Hepatocyte (in vitro differentiated cells): ENCODE data around the gene ARSG. TPM values are rescaled to one million over a fixed set of nuclear protein-coding genes. Genes with fewer than 3 reads are reported as not detected.

ENCODE experiments used
- DNase-seq: peaks from one replicate; pipeline ENCODE4 v3.0.0-alpha.2; 2016; ENCODE audit warnings: low spot score
- H2AFZ ChIP-seq: fragments of 200-600 bp; sonication (generic); 2 replicates; pipeline ENCODE4 v1.6.0; 2016; ENCODE audit warnings: antibody characterized with exemption, mild to moderate bottlenecking
- H3K27ac ChIP-seq: fragments of 200-600 bp; sonication (generic); 2 replicates; pipeline ENCODE4 v1.5.1; 2016; ENCODE audit warnings: mild to moderate bottlenecking
- H3K27me3 ChIP-seq: fragments of 200-600 bp; sonication (generic); 2 replicates; pipeline ENCODE4 v1.6.1; 2016
- H3K36me3 ChIP-seq: fragments of 200-600 bp; sonication (generic); replicated peaks from 2 replicates; pipeline ENCODE4 v1.5.1; 2016; ENCODE audit warnings: low read depth; ENCODE audit not compliant: insufficient read depth
- H3K4me1 ChIP-seq: fragments of 200-600 bp; sonication (generic); 2 replicates; pipeline ENCODE4 v1.5.1; 2016; ENCODE audit warnings: mild to moderate bottlenecking, moderate library complexity; ENCODE audit not compliant: insufficient read depth
- H3K4me2 ChIP-seq: fragments of 200-600 bp; sonication (generic); 2 replicates; pipeline ENCODE4 v1.6.0; 2016
- H3K4me3 ChIP-seq: fragments of 200-600 bp; sonication (generic); 2 replicates; pipeline ENCODE4 v1.5.1; 2016; ENCODE audit warnings: mild to moderate bottlenecking
- H3K79me2 ChIP-seq: fragments of 200-600 bp; sonication (generic); 2 replicates; pipeline ENCODE4 v1.6.0; 2017; ENCODE audit warnings: mild to moderate bottlenecking
- H3K9me2 ChIP-seq: fragments of 200-600 bp; sonication (generic); replicated peaks from 2 replicates; pipeline ENCODE4 v1.6.0; 2017; ENCODE audit warnings: mild to moderate bottlenecking; ENCODE audit not compliant: insufficient read depth
- H3K9me3 ChIP-seq: fragments of 200-600 bp; sonication (generic); 2 replicates; pipeline ENCODE4 v1.5.1; 2016; ENCODE audit warnings: low read depth, mild to moderate bottlenecking
- H4K20me1 ChIP-seq: fragments of 200-600 bp; sonication (generic); 2 replicates; pipeline ENCODE4 v1.6.0; 2016; ENCODE audit warnings: mild to moderate bottlenecking; ENCODE audit not compliant: insufficient read depth, poor library complexity, severe bottlenecking
- EZH2 ChIP-seq: fragments of 200-600 bp; sonication (generic); IDR thresholded peaks from 2 replicates; pipeline ENCODE4 v1.6.1; 2016; ENCODE audit warnings: antibody characterized with exemption, mild to moderate bottlenecking, borderline replicate concordance
- EZH2phosphoT487 ChIP-seq: fragments of 200-600 bp; sonication (generic); IDR thresholded peaks from one replicate; pipeline ENCODE4 v1.6.1; 2018; ENCODE audit warnings: antibody characterized with exemption, mild to moderate bottlenecking, low read depth, moderate library complexity; ENCODE audit not compliant: unreplicated experiment, severe bottlenecking
- WGBS: methylation state at CpG from one replicate; pipeline ENCODE4 v1.1.6; 2016; ENCODE audit warnings: low lambda C conversion rate; ENCODE audit errors: missing lambda C conversion rate; 5-methylcytosine and 5-hydroxymethylcytosine counted together
- polyA plus RNA-seq: library from polyadenylated mRNA; unstranded; fragments of >200 nt; fragmentation: Nextera tagmentation; extraction: Ambion mirVana; gene quantifications from 2 replicates; pipeline ENCODE4 v1.2.1, GENCODE V29; 2016
- total RNA-seq: library from RNA; depleted of rRNA; stranded (reverse); fragments of >200 nt; gene quantifications from 2 replicates; pipeline ENCODE4 v1.2.3, GENCODE V29; 2014
- TF ChIP-seq, protein P1 (sequence below): fragments of 200-600 bp; sonication (generic); IDR thresholded peaks from 2 replicates; pipeline ENCODE4 v1.5.1; 2016; ENCODE audit warnings: antibody characterized with exemption, mild to moderate bottlenecking; ENCODE audit not compliant: poor library complexity

The ARSG gene
- total and polyA plus RNA-seq, 2 experiments from 2014 or later = 1.3 to 1.4 TPM

DNA sequence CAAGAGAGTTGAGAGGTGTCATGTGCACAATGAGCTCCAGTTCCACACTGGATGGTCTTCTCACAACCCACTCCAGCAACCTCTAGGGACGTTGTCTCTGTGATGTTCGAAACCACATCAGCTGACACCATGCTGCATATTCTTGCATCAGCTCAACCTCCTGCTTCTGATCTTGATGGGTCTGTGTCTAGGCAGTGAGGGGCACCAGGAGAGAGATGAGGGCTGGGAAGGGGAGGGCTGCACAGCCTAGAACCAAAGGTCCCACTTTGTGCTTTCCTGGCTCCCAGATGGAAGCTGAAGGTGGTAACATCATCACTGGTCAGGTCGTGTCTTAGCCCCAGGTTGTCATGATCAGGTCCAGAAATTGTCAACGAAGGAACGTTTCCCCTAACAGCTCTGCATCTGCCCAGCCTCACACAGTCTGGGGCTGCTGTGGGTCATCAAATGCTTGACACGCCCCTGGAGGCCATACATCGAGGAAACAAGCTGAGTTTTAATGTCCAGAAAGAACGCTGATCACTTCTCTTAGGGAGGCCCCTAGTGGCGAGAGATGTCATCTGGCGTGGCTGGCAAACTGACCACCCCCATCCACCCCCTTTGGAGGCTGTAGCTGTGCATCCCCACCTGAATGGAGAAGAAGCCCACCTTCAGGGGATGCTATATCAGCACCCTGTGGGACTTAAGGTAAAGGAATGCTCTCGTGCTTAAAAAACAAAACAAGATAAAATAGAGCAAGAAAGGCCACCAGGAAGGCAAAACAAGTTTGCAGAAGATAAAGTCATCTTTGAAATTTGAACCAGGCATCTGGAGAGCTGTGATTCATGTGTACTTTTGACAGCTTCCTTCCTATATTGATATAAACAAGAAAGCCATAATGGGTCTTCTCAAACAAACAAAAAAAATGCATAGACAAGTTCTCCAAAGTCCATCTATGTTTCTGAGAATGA, 107.7 kb downstream of the ARSG start:
- H3K36me3 ChIP-seq = no peaks in the 10 kb centered on the region
- H3K4me2 ChIP-seq = peak overlapping the region; percentile 41
- H3K4me3 ChIP-seq = no peak overlapping the region
- WGBS = 21% methylated on average over 11 of the region's 11 CpGs
- H3K27ac ChIP-seq = peak overlapping the region; percentile 80
- no peak overlapping the region for H2AFZ ChIP-seq
- peaks cover 5% of the 10 kb centered on the region for H3K4me1 ChIP-seq
- no peaks in the 10 kb centered on the region for H3K79me2 ChIP-seq
- no peaks in the 10 kb centered on the region for H3K9me3 ChIP-seq
- no peaks in the 10 kb centered on the region for H3K9me2 ChIP-seq
- TF ChIP-seq EZH2 = no peak
- TF ChIP-seq EZH2phosphoT487 = no peak
- TF ChIP-seq, protein P1, sequence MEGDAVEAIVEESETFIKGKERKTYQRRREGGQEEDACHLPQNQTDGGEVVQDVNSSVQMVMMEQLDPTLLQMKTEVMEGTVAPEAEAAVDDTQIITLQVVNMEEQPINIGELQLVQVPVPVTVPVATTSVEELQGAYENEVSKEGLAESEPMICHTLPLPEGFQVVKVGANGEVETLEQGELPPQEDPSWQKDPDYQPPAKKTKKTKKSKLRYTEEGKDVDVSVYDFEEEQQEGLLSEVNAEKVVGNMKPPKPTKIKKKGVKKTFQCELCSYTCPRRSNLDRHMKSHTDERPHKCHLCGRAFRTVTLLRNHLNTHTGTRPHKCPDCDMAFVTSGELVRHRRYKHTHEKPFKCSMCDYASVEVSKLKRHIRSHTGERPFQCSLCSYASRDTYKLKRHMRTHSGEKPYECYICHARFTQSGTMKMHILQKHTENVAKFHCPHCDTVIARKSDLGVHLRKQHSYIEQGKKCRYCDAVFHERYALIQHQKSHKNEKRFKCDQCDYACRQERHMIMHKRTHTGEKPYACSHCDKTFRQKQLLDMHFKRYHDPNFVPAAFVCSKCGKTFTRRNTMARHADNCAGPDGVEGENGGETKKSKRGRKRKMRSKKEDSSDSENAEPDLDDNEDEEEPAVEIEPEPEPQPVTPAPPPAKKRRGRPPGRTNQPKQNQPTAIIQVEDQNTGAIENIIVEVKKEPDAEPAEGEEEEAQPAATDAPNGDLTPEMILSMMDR = peak; percentile 73
- H3K27me3 ChIP-seq = no peaks in the 10 kb centered on the region
- no peaks in the 10 kb centered on the region for H4K20me1 ChIP-seq
- peak; percentile 80 for DNase-seq

DNA sequence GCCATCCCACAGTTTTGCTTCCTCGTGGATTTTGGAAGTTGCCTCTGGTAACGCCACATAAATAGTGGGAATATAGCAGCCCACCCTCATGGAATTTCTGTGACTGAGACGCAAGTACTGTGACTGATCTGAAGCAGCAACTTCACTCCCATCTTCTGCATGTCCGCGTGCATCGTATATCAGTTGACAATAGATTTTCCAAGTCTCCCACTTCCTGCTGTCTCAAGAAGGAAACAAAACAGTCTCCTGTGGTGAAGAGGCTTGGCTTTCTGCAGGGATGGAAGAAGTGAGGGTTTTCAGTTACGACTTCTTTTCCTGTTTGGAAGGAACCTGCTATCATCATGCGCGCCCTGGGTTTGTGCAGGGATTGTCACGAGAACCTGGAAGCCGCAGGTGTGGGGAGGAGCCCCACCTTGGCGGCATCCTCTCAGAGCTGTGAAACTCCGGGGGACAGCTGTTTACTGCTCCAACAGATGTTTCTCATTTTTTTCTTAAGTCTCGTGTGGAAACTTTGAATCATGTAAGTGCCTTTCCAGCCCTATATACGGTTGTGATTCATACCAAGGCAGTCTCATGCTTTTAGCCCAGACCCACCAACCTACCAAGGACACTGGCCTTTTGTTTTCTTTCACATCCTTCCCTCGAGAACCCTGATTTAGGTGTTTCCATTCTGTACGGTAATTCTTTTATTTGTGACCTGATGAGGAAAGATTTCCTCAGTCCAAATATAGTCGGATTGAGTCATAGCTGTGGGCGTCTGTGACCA, 108.5 kb downstream of the ARSG start:
- Histone ChIP-seq H3K4me3 (no peak overlapping the region), H2AFZ (no peak overlapping the region), H3K4me1 (peaks cover 5% of the 10 kb centered on the region), H3K27me3 (no peaks in the 10 kb centered on the region), H3K79me2 (no peaks in the 10 kb centered on the region), H3K27ac (peak overlapping the region; percentile 80), H3K9me2 (no peaks in the 10 kb centered on the region), H3K4me2 (peak overlapping the region; percentile 41), H4K20me1 (no peaks in the 10 kb centered on the region), H3K36me3 (no peaks in the 10 kb centered on the region), H3K9me3 (no peaks in the 10 kb centered on the region)
- WGBS = 49% methylated on average over 19 of the region's 19 CpGs
- peak; percentile 65 for DNase-seq
- TF ChIP-seq, protein P1 = no peak
- TF ChIP-seq EZH2 (no peak), EZH2phosphoT487 (no peak)

DNA sequence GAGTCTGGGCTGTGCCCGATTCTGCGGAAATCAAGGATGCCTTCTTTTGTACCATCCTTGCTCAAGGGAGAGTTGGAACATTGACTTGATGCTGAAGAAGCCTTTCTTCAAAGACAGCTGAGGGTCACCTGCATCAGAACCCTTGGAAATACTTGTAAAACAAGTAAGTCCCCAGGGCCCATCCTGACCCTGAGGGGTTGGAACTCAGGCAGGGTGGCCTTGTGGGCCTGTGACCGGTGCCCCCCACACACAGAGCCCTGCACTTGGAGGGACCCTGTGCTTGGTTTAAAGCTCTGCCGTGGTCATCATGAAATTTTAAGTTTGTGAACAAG, 109.1 kb downstream of the ARSG start:
- peak overlapping the region; percentile 41 for H3K4me2 ChIP-seq
- H2AFZ ChIP-seq = no peak overlapping the region
- 81% methylated on average over 4 of the region's 4 CpGs for WGBS

More for the DNA sequence above, 109.1 kb downstream of the ARSG start:
- Histone ChIP-seq H3K9me2 (no peaks in the 10 kb centered on the region), H3K27ac (peak overlapping the region; percentile 80), H3K4me3 (no peak overlapping the region), H3K36me3 (no peaks in the 10 kb centered on the region), H4K20me1 (no peaks in the 10 kb centered on the region), H3K27me3 (no peaks in the 10 kb centered on the region), H3K4me1 (peaks cover 5% of the 10 kb centered on the region), H3K79me2 (no peaks in the 10 kb centered on the region), H3K9me3 (no peaks in the 10 kb centered on the region)
- no peak for DNase-seq
- TF ChIP-seq EZH2 (no peak), EZH2phosphoT487 (no peak)
- TF ChIP-seq, protein P1 = no peak
